Ecto neural progenitor cell (in vitro differentiated cells): Measurements from ENCODE around the gene COG6.

Source experiments
- DNase-seq: peaks from one replicate; pipeline ENCODE4 v3.0.0-alpha.2; 2018; ENCODE audit warnings: low spot score

The COG6 gene

GRCh38 chr13:39682310-39682709 lies 26.8 kb downstream of the COG6 start:
- DNase-seq = no peak

- no peak for DNase-seq
Measured at GRCh38 chr13:39682788-39683187, 27.3 kb downstream of the COG6 start.

- DNase-seq = no peak
Measured at GRCh38 chr13:39684531-39685137, 29.2 kb downstream of the COG6 start.

- no peak for DNase-seq
Measured at GRCh38 chr13:39685652-39686051, 30.2 kb downstream of the COG6 start.

GRCh38 chr13:39688278-39688677 lies 32.8 kb downstream of the COG6 start:
- no peak for DNase-seq

- no peak for DNase-seq
Measured at GRCh38 chr13:39688699-39689405, 33.4 kb downstream of the COG6 start.

GRCh38 chr13:39692660-39693438 lies 37.4 kb downstream of the COG6 start:
- DNase-seq = no peak

- no peak for DNase-seq
Measured at GRCh38 chr13:39699274-39699673, 43.8 kb downstream of the COG6 start.

- no peak for DNase-seq
Measured at GRCh38 chr13:39712626-39713025, 57.2 kb downstream of the COG6 start.

- no peak for DNase-seq
Measured at GRCh38 chr13:39729156-39729555, 73.7 kb downstream of the COG6 start.

- DNase-seq = no peak
Measured at GRCh38 chr13:39734952-39735351, 79.5 kb downstream of the COG6 start.

GRCh38 chr13:39737047-39737446 lies 81.6 kb downstream of the COG6 start:
- DNase-seq = no peak

GRCh38 chr13:39740761-39741160 lies 85.3 kb downstream of the COG6 start:
- DNase-seq = no peak

GRCh38 chr13:39748961-39749360 lies 93.5 kb downstream of the COG6 start:
- DNase-seq = no peak

- no peak for DNase-seq
Measured at GRCh38 chr13:39749528-39749927, 94.1 kb downstream of the COG6 start.

- DNase-seq = no peak
Measured at GRCh38 chr13:39751805-39752204, 96.3 kb downstream of the COG6 start.

- no peak for DNase-seq
Measured at GRCh38 chr13:39760521-39760920, 105.1 kb downstream of the COG6 start.

- DNase-seq = no peak
Measured at GRCh38 chr13:39765801-39766463, 110.5 kb downstream of the COG6 start.

GRCh38 chr13:39766464-39767158 lies 111.1 kb downstream of the COG6 start:
- DNase-seq = no peak

- DNase-seq = no peak
Measured at GRCh38 chr13:39767791-39768517, 112.5 kb downstream of the COG6 start.

GRCh38 chr13:39768962-39769361 lies 113.5 kb downstream of the COG6 start:
- DNase-seq = no peak
